PFSK-1 (cell line): ENCODE measurements around the gene TIMM21.

Source experiments
- POLR2AphosphoS5 ChIP-seq: IDR thresholded peaks from 2 replicates; pipeline ENCODE4 v1.6.1; 2012; ENCODE audit warnings: low read depth, mild to moderate bottlenecking, control low read depth, low read length, moderate library complexity
- REST ChIP-seq, 2 experiments: IDR thresholded peaks; 2 replicates each; pipeline versions ENCODE4 v1.6.1 to v1.8.0; 2011 to 2012; ENCODE audit warnings: low read depth in 2 of 2, low read length in 2 of 2, control low read depth in 1 of 2, inconsistent platforms in 1 of 2, mild to moderate bottlenecking in 1 of 2, moderate library complexity in 1 of 2; ENCODE audit not compliant: insufficient read depth in 1 of 2
- TAF1 ChIP-seq: IDR thresholded peaks from 2 replicates; pipeline ENCODE4 v1.6.1; 2012; ENCODE audit warnings: low read length, control low read depth, borderline replicate concordance; ENCODE audit not compliant: insufficient read depth

DNA sequence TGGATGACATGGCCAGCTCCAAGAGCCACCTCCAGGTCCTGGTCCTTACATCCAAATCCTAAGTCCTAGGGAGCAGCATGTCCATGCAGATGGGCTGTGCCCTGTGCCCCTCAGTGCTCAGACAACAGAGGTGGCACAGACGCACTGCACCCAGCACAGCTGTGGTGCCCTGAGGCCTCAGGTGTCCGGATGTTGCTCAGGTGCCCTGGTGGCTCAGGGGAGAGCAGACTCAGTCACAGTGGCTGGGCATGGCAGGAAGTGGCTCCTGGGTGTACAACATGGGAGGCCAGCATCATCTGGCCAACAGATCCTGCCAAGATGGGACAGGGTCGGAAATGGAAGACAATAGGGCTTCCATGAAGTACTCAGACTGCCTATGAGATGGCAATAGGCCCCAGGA is 50.1 kb downstream of the TIMM21 start:
- TF ChIP-seq POLR2AphosphoS5, result no peak
- TF ChIP-seq TAF1, result no peak
- no peak for TF ChIP-seq REST (IDR thresholded peaks at IDR 0.05; ENCODE audit: insufficient read depth in 1 of 2, low read depth in 2 of 2, low read length in 2 of 2)
